K562 (cell line): ENCODE results near the gene BNIP2.

Experiments
- CTCF ChIP-seq, 3 experiments: IDR thresholded peaks in 2 of 3; conservative IDR thresholded peaks in 1 of 3; 2 replicates each; pipeline ENCODE4 v1.5.1; 2011 to 2012; ENCODE audit warnings: low read length in 3 of 3, mild to moderate bottlenecking in 3 of 3, control low read depth in 2 of 3, improper control_type of control experiment in 1 of 3, inconsistent platforms in 1 of 3, low read depth in 1 of 3, mixed read lengths in 1 of 3, moderate library complexity in 1 of 3; ENCODE audit not compliant: insufficient read depth in 2 of 3
- EP300 ChIP-seq: IDR thresholded peaks from 2 replicates; pipeline ENCODE4 v1.6.1; 2012; ENCODE audit warnings: low read length, improper control_type of control experiment
- ILK ChIP-seq: fragments of 450-650 bp; IDR thresholded peaks from 2 replicates; pipeline ENCODE4 v1.6.1; 2016; ENCODE audit warnings: missing genetic modification characterization, low read depth, mild to moderate bottlenecking, missing compliant biosample characterization, moderate library complexity, borderline replicate concordance
- MCM5 ChIP-seq: fragments of 450-650 bp; IDR thresholded peaks from 2 replicates; pipeline ENCODE4 v1.6.1; 2016; ENCODE audit warnings: low read depth
- POLR2AphosphoS5 ChIP-seq: IDR thresholded peaks from 2 replicates; pipeline ENCODE4 v1.6.1; 2011; ENCODE audit warnings: mild to moderate bottlenecking, low read depth, low read length, moderate library complexity; ENCODE audit not compliant: control insufficient read depth, insufficient read depth
- SIN3A ChIP-seq, 2 experiments: fragments of 150-350 bp in 1 of 2; IDR thresholded peaks; 2 replicates each; pipeline ENCODE4 v1.6.1; 2011 to 2016; ENCODE audit warnings: borderline replicate concordance in 2 of 2, low read depth in 2 of 2, low read length in 2 of 2, mild to moderate bottlenecking in 2 of 2, moderate library complexity in 2 of 2; ENCODE audit not compliant: control insufficient read depth in 1 of 2
- SREBF1 ChIP-seq: fragments of 150-350 bp; IDR thresholded peaks from 2 replicates; pipeline ENCODE4 v1.6.1; 2014; ENCODE audit warnings: antibody characterized with exemption, low read depth, low read length, borderline replicate concordance
- YY1 ChIP-seq, 3 experiments: IDR thresholded peaks; 2 replicates each; pipeline ENCODE4 v1.6.1; 2011; ENCODE audit warnings: low read length in 2 of 3, mild to moderate bottlenecking in 2 of 3, moderate library complexity in 2 of 3, borderline replicate concordance in 1 of 3, control low read depth in 1 of 3, low read depth in 1 of 3; ENCODE audit not compliant: insufficient read depth in 3 of 3, insufficient replicate concordance in 2 of 3, control insufficient read depth in 1 of 3, insufficient read length in 1 of 3; ENCODE audit errors: extremely low read depth in 1 of 3
- ZBED1 ChIP-seq: IDR thresholded peaks from 2 replicates; pipeline ENCODE4 v1.6.1; 2014
- TF ChIP-seq, protein P1 (sequence below): fragments of 250-450 bp; sonication (Bioruptor Pico); IDR thresholded peaks from 2 replicates; pipeline ENCODE4 v1.5.1; 2021; ENCODE audit warnings: mild to moderate bottlenecking
- TF ChIP-seq, protein P2 (sequence below): sonication (generic); formaldehyde crosslinking; IDR thresholded peaks from 2 replicates; pipeline ENCODE4 v1.5.0; 2020; ENCODE audit warnings: missing genetic modification reagents

- TF ChIP-seq, protein P1, sequence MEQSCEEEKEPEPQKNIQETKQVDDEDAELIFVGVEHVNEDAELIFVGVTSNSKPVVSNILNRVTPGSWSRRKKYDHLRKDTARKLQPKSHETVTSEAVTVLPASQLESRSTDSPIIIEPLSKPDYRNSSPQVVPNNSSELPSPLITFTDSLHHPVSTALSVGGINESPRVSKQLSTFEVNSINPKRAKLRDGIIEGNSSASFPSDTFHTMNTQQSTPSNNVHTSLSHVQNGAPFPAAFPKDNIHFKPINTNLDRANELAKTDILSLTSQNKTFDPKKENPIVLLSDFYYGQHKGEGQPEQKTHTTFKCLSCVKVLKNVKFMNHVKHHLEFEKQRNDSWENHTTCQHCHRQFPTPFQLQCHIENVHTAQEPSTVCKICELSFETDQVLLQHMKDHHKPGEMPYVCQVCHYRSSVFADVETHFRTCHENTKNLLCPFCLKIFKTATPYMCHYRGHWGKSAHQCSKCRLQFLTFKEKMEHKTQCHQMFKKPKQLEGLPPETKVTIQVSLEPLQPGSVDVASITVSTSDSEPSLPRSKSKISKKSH (CRISPR knock-in tag): no peak
- TF ChIP-seq CTCF (IDR thresholded peaks at IDR 0.05 in 2 of 3, conservative IDR thresholded peaks at IDR 0.05 in 1 of 3; ENCODE audit: insufficient read depth in 2 of 3, low read depth in 1 of 3, low read length in 3 of 3) (no peak), ZBED1 (no peak), POLR2AphosphoS5 (no peak), SREBF1 (no peak), ILK (tag) (no peak), EP300 (peak; percentile 75; the same call in 1 of the 2 replicates), YY1 (IDR thresholded peaks at IDR 0.05; ENCODE audit: borderline replicate concordance in 1 of 3, control insufficient read depth in 1 of 3, extremely low read depth in 1 of 3, insufficient read depth in 3 of 3, insufficient read length in 1 of 3, insufficient replicate concordance in 2 of 3, low read depth in 1 of 3, low read length in 2 of 3) (no peak), SIN3A (IDR thresholded peaks at IDR 0.05; ENCODE audit: borderline replicate concordance in 2 of 2, control insufficient read depth in 1 of 2, low read depth in 2 of 2, low read length in 2 of 2) (no peak), MCM5 (no peak)
- TF ChIP-seq, protein P2, sequence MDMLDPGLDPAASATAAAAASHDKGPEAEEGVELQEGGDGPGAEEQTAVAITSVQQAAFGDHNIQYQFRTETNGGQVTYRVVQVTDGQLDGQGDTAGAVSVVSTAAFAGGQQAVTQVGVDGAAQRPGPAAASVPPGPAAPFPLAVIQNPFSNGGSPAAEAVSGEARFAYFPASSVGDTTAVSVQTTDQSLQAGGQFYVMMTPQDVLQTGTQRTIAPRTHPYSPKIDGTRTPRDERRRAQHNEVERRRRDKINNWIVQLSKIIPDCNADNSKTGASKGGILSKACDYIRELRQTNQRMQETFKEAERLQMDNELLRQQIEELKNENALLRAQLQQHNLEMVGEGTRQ (CRISPR knock-in tag): no peak
Observed at GRCh38 chr15:59685737-59686297, 3.3 kb downstream of the BNIP2 start.
